Liver (tissue), 9 donors: ENCODE data around the gene FKBP14. TPM values are rescaled to one million over a fixed set of nuclear protein-coding genes. Genes with fewer than 3 reads are reported as not detected.
A peak's percentile ranks its signal among the peaks of the same experiment; 100 is the strongest.

Experiments used
- DNase-seq: peaks from one replicate; pipeline ENCODE4 v3.0.0-alpha.2; 2017; ENCODE audit warnings: low spot score
- H3K27ac ChIP-seq, 2 donors: one replicate each; pipeline ENCODE4 v1.7.0; 2013; ENCODE audit warnings: inconsistent platforms in 2 of 2, low read length in 2 of 2, control low read depth in 1 of 2, low read depth in 1 of 2, mild to moderate bottlenecking in 1 of 2
- H3K27me3 ChIP-seq, 4 donors: one replicate each; pipeline versions ENCODE4 v1.6.1 to v1.7.0; 2013; ENCODE audit warnings: low read length in 3 of 4, inconsistent platforms in 1 of 4, mild to moderate bottlenecking in 1 of 4, moderate library complexity in 1 of 4; ENCODE audit not compliant: control insufficient read depth in 4 of 4, insufficient read depth in 4 of 4
- H3K36me3 ChIP-seq, 4 donors: one replicate each; pipeline versions ENCODE4 v1.6.1 to v1.7.0; 2013; ENCODE audit warnings: low read length in 3 of 4, mild to moderate bottlenecking in 3 of 4, low read depth in 1 of 4, moderate library complexity in 1 of 4; ENCODE audit not compliant: control insufficient read depth in 4 of 4, insufficient read depth in 3 of 4
- H3K4me1 ChIP-seq, 4 donors: one replicate each; pipeline versions ENCODE4 v1.6.1 to v1.7.0; 2013; ENCODE audit warnings: low read length in 3 of 4, mild to moderate bottlenecking in 3 of 4, moderate library complexity in 1 of 4; ENCODE audit not compliant: control insufficient read depth in 4 of 4, insufficient read depth in 4 of 4
- H3K4me3 ChIP-seq, 3 donors: one replicate each; pipeline versions ENCODE4 v1.6.1 to v1.7.0; 2013; ENCODE audit warnings: low read length in 3 of 3, control low read depth in 1 of 3, low read depth in 1 of 3, mild to moderate bottlenecking in 1 of 3
- H3K9ac ChIP-seq, 2 donors: one replicate each; pipeline ENCODE4 v1.7.0; 2013; ENCODE audit warnings: low read length in 2 of 2, mild to moderate bottlenecking in 2 of 2, moderate library complexity in 2 of 2, control low read depth in 1 of 2, low read depth in 1 of 2
- H3K9me3 ChIP-seq, 4 donors: one replicate each; pipeline versions ENCODE4 v1.6.1 to v1.7.0; 2013; ENCODE audit warnings: low read length in 3 of 4; ENCODE audit not compliant: control insufficient read depth in 4 of 4
- ATF3 ChIP-seq: IDR thresholded peaks from 2 replicates; pipeline ENCODE4 v1.6.1; 2016; ENCODE audit warnings: antibody characterized with exemption
- CTCF ChIP-seq: fragments of 150-350 bp; IDR thresholded peaks from 2 replicates; pipeline ENCODE4 v1.5.1; 2017; ENCODE audit warnings: improper control_type of control experiment, low read depth, low read length; ENCODE audit not compliant: missing input control
- EGR1 ChIP-seq, 2 donors: IDR thresholded peaks; 2 replicates each; pipeline ENCODE4 v1.6.1; 2016 to 2018; ENCODE audit warnings: antibody characterized with exemption in 2 of 2, low read depth in 2 of 2
- FOXA1 ChIP-seq: IDR thresholded peaks from 2 replicates; pipeline ENCODE4 v1.6.1; 2016; ENCODE audit warnings: antibody characterized with exemption
- FOXA2 ChIP-seq: IDR thresholded peaks from 2 replicates; pipeline ENCODE4 v1.6.1; 2016; ENCODE audit warnings: antibody characterized with exemption
- GABPA ChIP-seq, 2 donors: IDR thresholded peaks in 1 of 2; conservative IDR thresholded peaks in 1 of 2; 2 replicates each; pipeline ENCODE4 v1.6.1; 2016; ENCODE audit warnings: antibody characterized with exemption in 2 of 2, mild to moderate bottlenecking in 1 of 2, moderate library complexity in 1 of 2
- HNF4A ChIP-seq, 2 donors: conservative IDR thresholded peaks; 2 replicates each; pipeline ENCODE4 v1.6.1; 2016; ENCODE audit warnings: antibody characterized with exemption in 2 of 2, mild to moderate bottlenecking in 2 of 2
- HNF4G ChIP-seq: IDR thresholded peaks from 2 replicates; pipeline ENCODE4 v1.6.1; 2016; ENCODE audit warnings: antibody characterized with exemption
- JUND ChIP-seq, 2 donors: IDR thresholded peaks; 2 replicates each; pipeline ENCODE4 v1.6.1; 2016; ENCODE audit warnings: antibody characterized with exemption in 2 of 2
- NR2F2 ChIP-seq: IDR thresholded peaks from 2 replicates; pipeline ENCODE4 v1.6.1; 2016; ENCODE audit warnings: antibody characterized with exemption
- RAD21 ChIP-seq, 2 donors: IDR thresholded peaks; 2 replicates each; pipeline ENCODE4 v1.6.1; 2016; ENCODE audit warnings: antibody characterized with exemption in 2 of 2, mild to moderate bottlenecking in 2 of 2
- RXRA ChIP-seq, 2 donors: IDR thresholded peaks; 2 replicates each; pipeline ENCODE4 v1.6.1; 2017 to 2018; ENCODE audit warnings: antibody characterized with exemption in 2 of 2, mild to moderate bottlenecking in 1 of 2
- SP1 ChIP-seq: IDR thresholded peaks from 2 replicates; pipeline ENCODE4 v1.6.1; 2018; ENCODE audit warnings: antibody characterized with exemption, mild to moderate bottlenecking
- TAF1 ChIP-seq: conservative IDR thresholded peaks from 2 replicates; pipeline ENCODE4 v1.6.1; 2016; ENCODE audit warnings: antibody characterized with exemption, mild to moderate bottlenecking
- YY1 ChIP-seq: IDR thresholded peaks from 2 replicates; pipeline ENCODE4 v1.6.1; 2016; ENCODE audit warnings: antibody characterized with exemption, mild to moderate bottlenecking
- WGBS: extraction: QIAGEN DNeasy Blood & Tissue Kit; methylation state at CpG from one replicate; pipeline ENCODE4 v1.1.7; 2013; 5-methylcytosine and 5-hydroxymethylcytosine counted together
- polyA plus RNA-seq, 2 donors: library from polyadenylated mRNA; stranded (reverse) in 1 of 2; unstranded in 1 of 2; fragments of 200-250 nt in 1 of 2; fragments of >200 nt in 1 of 2; fragmentation: Nextera tagmentation in 1 of 2; extraction: Ambion mirVana in 1 of 2; gene quantifications; one replicate each; pipeline versions ENCODE4 v1.2.1 to v1.2.3, GENCODE V29; 2013 to 2015
- total RNA-seq, 2 donors: library from RNA; depleted of rRNA; stranded (reverse); fragments of >200 nt; gene quantifications; one replicate each; pipeline ENCODE4 v1.2.3, GENCODE V29; 2014
- TF ChIP-seq, protein P1 (sequence below): IDR thresholded peaks from 2 replicates; pipeline ENCODE4 v1.6.1; 2016; ENCODE audit warnings: antibody characterized with exemption, mild to moderate bottlenecking
- donor health status: healthy.
- donor health status: healthy.
- donor health status: healthy.
- donor health status: healthy.
- donor health status: healthy.

The FKBP14 gene
- total and polyA plus RNA-seq, 4 donors: 2.6 to 6.1 (median 3.5) TPM

DNA sequence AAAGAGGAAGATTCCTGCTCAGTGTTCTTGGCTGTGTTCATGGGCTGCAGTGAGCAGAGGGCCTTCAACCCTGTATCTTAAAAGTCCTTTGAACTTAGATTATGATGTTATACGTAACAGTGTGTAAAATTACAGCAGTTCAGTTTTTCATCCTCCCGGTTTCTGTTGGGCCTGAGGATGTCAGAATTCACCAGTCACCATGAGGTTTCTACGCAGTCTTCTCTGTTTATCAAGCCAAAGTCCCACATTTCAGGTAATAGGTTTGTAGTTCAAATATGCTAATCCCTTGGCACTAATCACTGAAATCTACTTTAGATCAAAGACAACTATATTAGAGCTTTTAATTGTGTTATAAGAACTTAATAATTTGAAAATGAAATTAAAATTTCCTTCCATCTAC, 26.6 kb upstream of the FKBP14 start:
- peaks cover 0 to 17% (median 11%) of the 10 kb centered on the region in 4 donors for H3K4me1 ChIP-seq
- WGBS: 58% methylated on average over 3 of the region's 3 CpGs

GRCh38 chr7:30049173-30049572, 22.7 kb upstream of the FKBP14 start:
- no peak overlapping the region for H3K27ac ChIP-seq
- TF ChIP-seq GABPA (IDR thresholded peaks at IDR 0.05 in 1 of 2, conservative IDR thresholded peaks at IDR 0.05 in 1 of 2): no peak
- TF ChIP-seq CTCF: no peak
- TF ChIP-seq HNF4A (conservative IDR thresholded peaks at IDR 0.05): peak; percentile 71 to 81
- no peak for TF ChIP-seq SP1
- no peak for TF ChIP-seq FOXA2
- H3K27me3 ChIP-seq: no peaks in the 10 kb centered on the region
- peaks cover 0 to 6% (median 2%) of the 10 kb centered on the region in 4 donors for H3K36me3 ChIP-seq
- peaks cover 3 to 27% (median 23%) of the 10 kb centered on the region in 4 donors for H3K4me1 ChIP-seq
- no peaks in the 10 kb centered on the region for H3K9me3 ChIP-seq
- 54% methylated on average over 4 of the region's 4 CpGs for WGBS
- no peak overlapping the region for H3K4me3 ChIP-seq
- no peak overlapping the region for H3K9ac ChIP-seq
- no peak for DNase-seq

More for the DNA sequence above, 26.6 kb upstream of the FKBP14 start:
- Histone ChIP-seq H3K36me3 (peaks cover 3 to 15% (median 8%) of the 10 kb centered on the region in 4 donors), H3K27me3 (no peaks in the 10 kb centered on the region), H3K27ac (no peak overlapping the region), H3K9me3 (no peaks in the 10 kb centered on the region), H3K4me3 (no peak overlapping the region), H3K9ac (no peak overlapping the region)
- TF ChIP-seq JUND (IDR thresholded peaks at IDR 0.05) (no peak), TAF1 (no peak), HNF4G (no peak), EGR1 (IDR thresholded peaks at IDR 0.05; ENCODE audit: low read depth in 2 of 2) (no peak), SP1 (no peak), RXRA (IDR thresholded peaks at IDR 0.05) (no peak), GABPA (IDR thresholded peaks at IDR 0.05 in 1 of 2, conservative IDR thresholded peaks at IDR 0.05 in 1 of 2) (no peak), FOXA1 (no peak), YY1 (no peak), NR2F2 (no peak), FOXA2 (no peak), HNF4A (conservative IDR thresholded peaks at IDR 0.05) (no peak), ATF3 (no peak), RAD21 (IDR thresholded peaks at IDR 0.05) (no peak), CTCF (no peak)
- TF ChIP-seq, protein P1, sequence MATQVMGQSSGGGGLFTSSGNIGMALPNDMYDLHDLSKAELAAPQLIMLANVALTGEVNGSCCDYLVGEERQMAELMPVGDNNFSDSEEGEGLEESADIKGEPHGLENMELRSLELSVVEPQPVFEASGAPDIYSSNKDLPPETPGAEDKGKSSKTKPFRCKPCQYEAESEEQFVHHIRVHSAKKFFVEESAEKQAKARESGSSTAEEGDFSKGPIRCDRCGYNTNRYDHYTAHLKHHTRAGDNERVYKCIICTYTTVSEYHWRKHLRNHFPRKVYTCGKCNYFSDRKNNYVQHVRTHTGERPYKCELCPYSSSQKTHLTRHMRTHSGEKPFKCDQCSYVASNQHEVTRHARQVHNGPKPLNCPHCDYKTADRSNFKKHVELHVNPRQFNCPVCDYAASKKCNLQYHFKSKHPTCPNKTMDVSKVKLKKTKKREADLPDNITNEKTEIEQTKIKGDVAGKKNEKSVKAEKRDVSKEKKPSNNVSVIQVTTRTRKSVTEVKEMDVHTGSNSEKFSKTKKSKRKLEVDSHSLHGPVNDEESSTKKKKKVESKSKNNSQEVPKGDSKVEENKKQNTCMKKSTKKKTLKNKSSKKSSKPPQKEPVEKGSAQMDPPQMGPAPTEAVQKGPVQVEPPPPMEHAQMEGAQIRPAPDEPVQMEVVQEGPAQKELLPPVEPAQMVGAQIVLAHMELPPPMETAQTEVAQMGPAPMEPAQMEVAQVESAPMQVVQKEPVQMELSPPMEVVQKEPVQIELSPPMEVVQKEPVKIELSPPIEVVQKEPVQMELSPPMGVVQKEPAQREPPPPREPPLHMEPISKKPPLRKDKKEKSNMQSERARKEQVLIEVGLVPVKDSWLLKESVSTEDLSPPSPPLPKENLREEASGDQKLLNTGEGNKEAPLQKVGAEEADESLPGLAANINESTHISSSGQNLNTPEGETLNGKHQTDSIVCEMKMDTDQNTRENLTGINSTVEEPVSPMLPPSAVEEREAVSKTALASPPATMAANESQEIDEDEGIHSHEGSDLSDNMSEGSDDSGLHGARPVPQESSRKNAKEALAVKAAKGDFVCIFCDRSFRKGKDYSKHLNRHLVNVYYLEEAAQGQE: no peak
- DNase-seq: no peak
